Liver (tissue), 3 donors: Measurements from ENCODE around the gene KIAA0513.

ENCODE experiments used
- CTCF ChIP-seq: fragments of 150-350 bp; IDR thresholded peaks from 2 replicates; pipeline ENCODE4 v1.5.1; 2017; ENCODE audit warnings: improper control_type of control experiment, low read depth, low read length; ENCODE audit not compliant: missing input control
- GABPA ChIP-seq, 2 donors: IDR thresholded peaks in 1 of 2; conservative IDR thresholded peaks in 1 of 2; 2 replicates each; pipeline ENCODE4 v1.6.1; 2016; ENCODE audit warnings: antibody characterized with exemption in 2 of 2, mild to moderate bottlenecking in 1 of 2, moderate library complexity in 1 of 2
- JUND ChIP-seq, 2 donors: IDR thresholded peaks; 2 replicates each; pipeline ENCODE4 v1.6.1; 2016; ENCODE audit warnings: antibody characterized with exemption in 2 of 2
- MAX ChIP-seq: IDR thresholded peaks from 2 replicates; pipeline ENCODE4 v1.6.1; 2016; ENCODE audit warnings: antibody characterized with exemption
- REST ChIP-seq: IDR thresholded peaks from 2 replicates; pipeline ENCODE4 v1.6.1; 2016; ENCODE audit warnings: antibody characterized with exemption, mild to moderate bottlenecking
- YY1 ChIP-seq: IDR thresholded peaks from 2 replicates; pipeline ENCODE4 v1.6.1; 2016; ENCODE audit warnings: antibody characterized with exemption, mild to moderate bottlenecking
- TF ChIP-seq, protein P1 (sequence below): IDR thresholded peaks from 2 replicates; pipeline ENCODE4 v1.6.1; 2016; ENCODE audit warnings: antibody characterized with exemption
- donor health status: healthy.
- donor health status: healthy.

DNA sequence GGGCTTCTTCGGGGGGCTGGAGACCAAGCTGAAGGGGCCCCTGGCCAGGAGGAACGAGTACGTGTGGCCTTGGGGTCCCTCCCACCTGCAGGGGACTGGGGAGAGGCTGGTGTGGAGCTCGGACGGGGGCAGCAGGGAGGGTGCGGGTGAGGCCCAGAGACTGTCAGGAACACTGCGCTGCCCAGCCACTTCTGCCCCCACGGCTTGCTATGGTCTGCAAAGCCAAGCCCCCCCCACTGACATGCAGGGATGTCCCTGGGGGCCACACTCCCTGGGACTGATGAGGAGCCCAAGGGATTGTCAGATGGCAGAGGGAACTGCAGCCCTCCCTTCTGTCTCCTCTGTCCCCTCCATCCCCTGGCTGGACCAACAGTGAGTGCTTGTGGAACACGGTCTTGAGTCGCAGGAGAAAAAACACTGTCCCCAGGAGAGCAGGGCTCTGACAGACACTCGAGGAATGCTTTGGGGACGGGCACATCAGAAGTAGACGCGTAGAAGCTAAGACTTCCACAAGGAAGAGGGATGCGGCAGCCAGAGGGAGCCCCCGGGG lies 50.1 kb downstream of the KIAA0513 start:
- TF ChIP-seq CTCF = no peak
- no peak for TF ChIP-seq JUND (IDR thresholded peaks at IDR 0.05)
- TF ChIP-seq, protein P1, sequence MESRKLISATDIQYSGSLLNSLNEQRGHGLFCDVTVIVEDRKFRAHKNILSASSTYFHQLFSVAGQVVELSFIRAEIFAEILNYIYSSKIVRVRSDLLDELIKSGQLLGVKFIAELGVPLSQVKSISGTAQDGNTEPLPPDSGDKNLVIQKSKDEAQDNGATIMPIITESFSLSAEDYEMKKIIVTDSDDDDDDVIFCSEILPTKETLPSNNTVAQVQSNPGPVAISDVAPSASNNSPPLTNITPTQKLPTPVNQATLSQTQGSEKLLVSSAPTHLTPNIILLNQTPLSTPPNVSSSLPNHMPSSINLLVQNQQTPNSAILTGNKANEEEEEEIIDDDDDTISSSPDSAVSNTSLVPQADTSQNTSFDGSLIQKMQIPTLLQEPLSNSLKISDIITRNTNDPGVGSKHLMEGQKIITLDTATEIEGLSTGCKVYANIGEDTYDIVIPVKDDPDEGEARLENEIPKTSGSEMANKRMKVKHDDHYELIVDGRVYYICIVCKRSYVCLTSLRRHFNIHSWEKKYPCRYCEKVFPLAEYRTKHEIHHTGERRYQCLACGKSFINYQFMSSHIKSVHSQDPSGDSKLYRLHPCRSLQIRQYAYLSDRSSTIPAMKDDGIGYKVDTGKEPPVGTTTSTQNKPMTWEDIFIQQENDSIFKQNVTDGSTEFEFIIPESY = no peak
- TF ChIP-seq REST = no peak
- TF ChIP-seq GABPA (IDR thresholded peaks at IDR 0.05 in 1 of 2, conservative IDR thresholded peaks at IDR 0.05 in 1 of 2) = no peak
- no peak for TF ChIP-seq MAX
- TF ChIP-seq YY1 = no peak
